Left renal pelvis (tissue), 4 donors: Measurements from ENCODE around the gene NDEL1. TPM values are rescaled to one million over a fixed set of nuclear protein-coding genes. Genes with fewer than 3 reads are reported as not detected.

Experiments used
- DNase-seq, 4 donors: peaks; one replicate each; pipeline ENCODE4 v3.0.0-alpha.2; 2013; ENCODE audit warnings: low read depth in 4 of 4, low spot score in 3 of 4
- polyA plus RNA-seq, 4 donors: library from polyadenylated mRNA; unstranded; fragments of 120-200 nt; gene quantifications; one replicate each; pipeline ENCODE4 v1.2.1, GENCODE V29; 2013; ENCODE audit not compliant: insufficient read length in 4 of 4

NDEL1 gene
- polyA plus RNA-seq, 4 donors: 43.6 to 57.2 (median 51.1) TPM

DNA sequence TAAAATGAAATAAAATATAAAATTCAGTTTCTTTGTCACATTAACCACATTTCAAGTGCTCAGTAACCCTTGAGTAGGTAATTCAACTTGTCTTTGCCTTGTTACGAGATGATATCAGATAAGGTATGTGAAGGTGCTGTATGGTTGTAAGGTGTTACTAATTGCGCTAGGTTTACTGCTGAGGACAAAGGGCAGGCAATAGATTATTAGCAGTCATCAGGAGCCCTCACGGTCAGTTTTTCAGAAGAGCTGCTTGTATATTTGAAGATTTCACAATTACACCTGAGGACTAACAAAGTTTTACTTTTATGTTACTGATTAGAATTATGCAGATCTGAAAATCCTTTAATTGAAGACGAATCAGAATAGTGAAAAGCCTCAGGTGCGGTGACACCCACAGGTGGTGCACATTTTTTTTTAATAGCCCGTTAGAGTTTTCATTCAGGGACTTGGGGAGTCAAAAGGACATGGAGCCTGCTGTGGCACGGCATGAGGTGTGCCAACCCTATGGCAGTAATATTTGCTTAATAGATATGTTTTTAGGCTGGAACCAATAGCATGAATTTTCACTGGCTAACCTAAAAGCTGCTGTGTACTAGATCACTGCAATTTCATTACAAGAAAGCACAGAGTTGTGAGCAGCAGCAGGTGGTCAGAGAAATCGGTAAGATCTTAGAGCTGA is 16.4 kb downstream of the NDEL1 start:
- DNase-seq: no peak

DNA sequence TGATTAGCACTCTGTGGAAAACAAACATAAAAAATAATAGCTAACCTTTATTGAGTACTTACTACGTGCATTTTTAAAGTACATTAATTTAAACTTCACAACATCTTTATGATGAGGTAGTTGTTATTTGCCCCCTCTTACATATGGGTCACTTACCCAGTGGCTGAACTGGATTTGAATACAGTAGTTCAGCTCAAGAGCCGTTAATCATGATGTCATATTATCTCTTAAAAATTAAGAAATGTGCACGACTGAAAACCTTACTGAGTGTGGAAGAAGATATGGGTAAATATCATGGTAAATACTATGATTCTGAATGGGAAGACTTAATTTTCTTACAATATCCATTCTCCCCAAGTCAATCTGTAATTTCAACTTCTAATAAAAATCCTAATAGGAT is 17.6 kb downstream of the NDEL1 start:
- no peak for DNase-seq

GRCh38 chr17:8455665-8456209 is 20.1 kb downstream of the NDEL1 start:
- no peak for DNase-seq

- DNase-seq: no peak
Measured at GRCh38 chr17:8458128-8458527, 22.4 kb downstream of the NDEL1 start.

GRCh38 chr17:8459107-8459506 is 23.4 kb downstream of the NDEL1 start:
- no peak for DNase-seq

- DNase-seq: no peak
Measured at GRCh38 chr17:8459831-8460230, 24.1 kb downstream of the NDEL1 start.

DNA sequence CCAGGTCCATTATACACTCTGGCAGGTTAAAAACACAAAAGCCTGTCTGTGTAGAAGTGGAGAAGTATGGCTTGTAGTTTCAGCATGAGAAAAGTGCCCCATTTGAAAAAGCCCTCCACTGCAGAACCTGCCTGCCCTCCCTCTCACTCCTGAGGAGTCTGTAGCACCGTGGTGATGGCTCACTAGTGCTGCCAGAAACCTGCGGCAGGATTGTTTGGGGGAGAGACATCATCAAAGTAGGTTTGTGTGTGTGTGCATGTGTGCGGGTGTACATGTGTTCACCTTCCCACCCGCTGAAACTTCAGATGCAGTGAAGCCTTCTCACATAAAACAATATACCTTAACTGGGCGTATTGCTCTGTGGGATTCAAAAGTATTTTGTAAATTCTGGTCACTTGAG is 26.9 kb downstream of the NDEL1 start:
- no peak for DNase-seq

- DNase-seq: no peak
Measured at GRCh38 chr17:8463099-8463498, 27.4 kb downstream of the NDEL1 start.

DNA sequence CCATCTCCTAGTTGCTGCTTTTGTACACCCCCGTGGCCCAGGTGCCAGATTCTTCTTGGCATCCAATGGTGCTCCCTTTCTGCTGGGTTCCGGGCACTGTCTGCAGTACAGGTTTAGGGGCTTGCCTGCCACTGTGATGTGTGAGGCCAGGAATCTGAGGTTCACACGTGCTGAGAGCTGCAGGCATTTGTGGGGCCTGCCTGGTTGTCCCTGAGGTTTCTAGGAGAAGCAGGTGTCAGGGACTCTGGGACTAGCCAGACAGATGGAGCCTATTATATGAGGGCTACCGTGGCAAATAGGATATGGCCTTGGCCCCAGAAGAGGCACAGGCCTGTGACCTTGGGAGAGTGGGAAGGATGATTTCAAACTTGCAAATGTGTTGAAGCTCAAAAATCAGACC is 29.3 kb downstream of the NDEL1 start:
- DNase-seq: no peak

DNA sequence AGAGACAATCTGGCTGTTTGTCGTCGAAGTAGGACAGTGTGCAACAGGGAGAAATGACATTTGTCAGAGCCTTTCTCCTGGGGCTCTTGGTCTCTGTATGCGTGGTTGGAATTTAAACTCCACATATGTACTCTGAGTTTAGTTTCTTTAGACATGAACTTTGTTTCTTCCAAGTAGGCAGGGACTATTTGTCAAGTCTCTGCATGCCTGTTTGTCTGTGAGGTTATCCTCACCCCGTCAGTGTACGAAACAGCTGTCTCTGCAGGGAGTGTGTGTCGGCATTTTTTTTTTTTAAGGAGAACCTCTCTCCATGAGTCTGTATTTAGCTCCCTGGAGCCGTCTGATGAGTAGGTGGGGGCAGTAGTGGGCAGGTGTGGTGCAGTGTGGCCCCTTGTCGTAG is 29.7 kb downstream of the NDEL1 start:
- DNase-seq: no peak

- DNase-seq: no peak
Measured at GRCh38 chr17:8465759-8466158, 30.1 kb downstream of the NDEL1 start.

DNA sequence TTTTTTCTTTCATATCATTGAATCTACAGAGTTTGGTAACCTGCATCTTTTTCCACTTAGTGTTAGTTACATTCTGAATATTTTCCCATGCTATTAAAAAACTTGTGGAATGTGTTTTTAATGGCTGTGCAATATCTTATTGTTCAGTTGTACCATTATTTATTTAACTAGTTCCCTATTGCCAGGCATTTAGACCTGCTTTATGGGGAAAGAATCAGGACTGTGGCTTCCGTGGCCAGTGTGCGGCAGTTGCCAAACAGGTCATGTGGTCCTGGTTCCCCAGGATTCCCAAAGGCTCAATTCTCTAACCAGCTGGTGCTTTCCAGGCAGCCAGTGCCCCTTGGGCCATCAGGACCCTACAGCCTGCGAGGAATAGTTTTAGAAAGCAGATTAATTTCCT is 30.8 kb downstream of the NDEL1 start:
- no peak for DNase-seq

DNA sequence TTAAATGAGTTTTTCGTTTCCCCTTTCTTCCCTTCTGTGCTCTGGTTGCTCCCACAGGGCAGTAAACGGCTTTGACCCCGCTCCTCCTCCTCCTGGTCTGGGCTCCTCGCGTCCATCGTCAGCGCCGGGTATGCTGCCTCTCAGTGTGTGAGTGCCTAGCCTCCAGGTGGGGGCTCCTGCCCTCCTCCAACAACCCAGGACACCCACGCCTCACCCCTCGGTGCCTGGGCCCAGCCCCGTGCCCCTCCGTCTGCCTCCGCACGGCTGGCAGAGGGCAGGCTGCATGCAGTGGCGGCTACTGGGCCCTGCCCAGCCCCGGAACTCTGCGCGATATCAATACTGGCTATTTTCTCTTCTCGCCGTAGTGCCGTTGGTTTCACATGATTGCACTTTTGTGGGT is 31.2 kb downstream of the NDEL1 start:
- no peak for DNase-seq

GRCh38 chr17:8467527-8467926 is 31.8 kb downstream of the NDEL1 start:
- DNase-seq: no peak

GRCh38 chr17:8468127-8468526 is 32.4 kb downstream of the NDEL1 start:
- DNase-seq: no peak

- no peak for DNase-seq
Measured at GRCh38 chr17:8468980-8469379, 33.3 kb downstream of the NDEL1 start.

DNA sequence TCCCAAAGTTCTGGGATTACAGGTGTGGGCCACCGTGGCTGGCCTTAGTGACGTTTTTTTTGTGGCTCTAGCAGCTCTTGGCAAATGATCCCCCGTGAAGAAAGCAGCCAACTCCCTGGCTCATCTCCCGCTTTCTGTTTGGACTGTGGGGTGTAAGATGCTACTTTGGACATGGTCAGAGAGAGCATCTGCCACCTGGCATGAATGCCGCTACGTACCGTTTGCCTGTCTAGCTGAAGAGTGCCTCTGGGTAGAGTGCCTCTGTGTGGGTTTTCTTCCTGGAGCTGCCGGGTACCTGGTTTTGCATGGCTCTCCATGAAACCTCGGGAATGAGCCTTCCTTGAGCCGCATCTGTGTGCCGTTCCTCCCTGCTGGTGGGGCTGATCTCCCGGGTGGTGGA is 34.3 kb downstream of the NDEL1 start:
- no peak for DNase-seq

- no peak for DNase-seq
Measured at GRCh38 chr17:8470447-8471047, 34.9 kb downstream of the NDEL1 start.

DNA sequence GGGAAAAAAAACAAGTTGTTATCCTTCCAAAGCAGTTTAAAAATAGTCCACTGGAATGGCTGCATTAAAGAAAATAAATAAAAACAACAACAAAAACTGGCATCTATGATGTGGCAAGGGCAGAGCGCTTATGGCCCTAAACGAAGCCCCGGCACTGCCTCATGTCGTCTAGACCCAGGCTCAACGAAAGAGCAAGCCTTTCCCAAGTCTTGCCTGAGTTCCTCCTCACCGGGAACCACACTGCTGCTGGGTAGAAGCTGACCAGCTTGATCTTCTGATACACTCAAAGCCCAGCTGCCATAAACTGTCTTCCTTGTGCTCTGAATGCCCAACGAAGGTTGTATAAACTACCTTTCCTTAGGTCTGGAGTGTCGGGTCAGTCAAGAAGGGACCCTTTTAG is 37.0 kb downstream of the NDEL1 start:
- DNase-seq: no peak

DNA sequence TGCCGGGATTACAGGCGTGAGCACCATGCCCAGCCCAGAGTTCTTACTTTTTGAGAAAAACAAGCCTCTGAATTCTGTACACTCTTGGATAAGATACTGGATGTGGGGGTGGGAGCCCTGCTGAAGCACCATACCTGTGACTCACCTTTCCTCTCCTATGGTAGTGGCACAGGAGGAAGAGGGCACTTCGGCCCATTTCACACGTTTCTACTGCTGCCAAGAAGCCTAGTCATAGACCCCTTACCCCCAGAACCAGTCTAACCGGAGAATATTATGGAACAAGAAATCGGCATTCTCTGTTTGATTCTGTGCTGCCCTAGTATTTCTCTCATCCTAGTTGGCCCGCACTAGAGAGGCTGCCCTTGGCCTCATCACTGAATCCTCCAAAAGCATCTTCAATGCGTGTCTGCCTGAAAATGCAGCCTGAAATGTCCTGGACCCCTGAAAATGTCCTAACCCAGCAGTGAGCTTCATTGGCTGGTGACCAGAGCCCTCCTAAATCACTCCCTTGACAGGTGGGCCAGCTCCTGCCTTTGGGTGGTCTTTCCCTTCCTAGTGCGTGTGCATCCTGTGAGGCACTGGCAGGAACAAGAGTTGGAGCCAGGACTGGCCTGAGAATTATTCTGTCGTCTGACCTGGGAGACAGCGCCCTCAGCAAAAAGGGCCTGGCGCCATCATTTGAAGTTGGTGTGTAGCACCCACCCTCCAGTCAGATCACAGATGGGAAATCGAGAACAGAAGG is 37.9 kb downstream of the NDEL1 start:
- DNase-seq: no peak

GRCh38 chr17:8474826-8475225 is 39.1 kb downstream of the NDEL1 start:
- DNase-seq: no peak

DNA sequence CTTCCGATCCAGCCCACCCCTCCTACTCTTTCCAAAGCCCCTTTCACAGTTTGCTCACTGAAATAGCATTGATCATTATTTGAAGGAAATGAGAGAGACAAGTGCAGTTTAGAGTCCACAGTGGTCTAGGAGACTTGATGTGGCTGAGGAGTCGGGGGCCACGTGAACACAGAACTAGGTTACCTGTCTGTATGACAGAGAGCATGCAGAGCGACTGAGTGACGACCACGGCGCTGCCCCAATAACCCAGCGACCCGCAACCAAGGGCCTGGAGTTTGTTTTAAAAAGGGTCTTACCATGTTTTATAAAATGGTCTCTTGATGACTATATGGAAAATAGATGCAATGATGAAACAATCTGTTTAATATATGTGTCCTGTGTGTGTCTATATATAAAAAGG is 39.5 kb downstream of the NDEL1 start:
- DNase-seq: no peak
